ENCODE data around the gene TTC7B.

- no peak for TF ChIP-seq REST (IDR thresholded peaks at IDR 0.05; ENCODE audit: insufficient read depth in 1 of 2, low read depth in 2 of 2, low read length in 2 of 2)
- no peak for TF ChIP-seq TAF1 (IDR thresholded peaks at IDR 0.05; ENCODE audit: borderline replicate concordance, insufficient read depth, low read length)
- TF ChIP-seq POLR2AphosphoS5 (IDR thresholded peaks at IDR 0.05; ENCODE audit: low read depth, low read length) = no peak
Measured at GRCh38 chr14:90538716-90539495, 277.3 kb downstream of the TTC7B start.
